NK-92 (cell line): Measurements from ENCODE around the gene TMPRSS11E.
"Not testable (repeated sequence)": the region's sequence is repeated elsewhere in the genome, so short reads cannot be mapped to it uniquely, and the experiment has no call there.

Source experiments
- DNase-seq: peaks from one replicate; lab custom pipeline; 2025; ENCODE audit not compliant: unreplicated experiment; lab: John Stamatoyannopoulos, UW

Gene TMPRSS11E, protein sequence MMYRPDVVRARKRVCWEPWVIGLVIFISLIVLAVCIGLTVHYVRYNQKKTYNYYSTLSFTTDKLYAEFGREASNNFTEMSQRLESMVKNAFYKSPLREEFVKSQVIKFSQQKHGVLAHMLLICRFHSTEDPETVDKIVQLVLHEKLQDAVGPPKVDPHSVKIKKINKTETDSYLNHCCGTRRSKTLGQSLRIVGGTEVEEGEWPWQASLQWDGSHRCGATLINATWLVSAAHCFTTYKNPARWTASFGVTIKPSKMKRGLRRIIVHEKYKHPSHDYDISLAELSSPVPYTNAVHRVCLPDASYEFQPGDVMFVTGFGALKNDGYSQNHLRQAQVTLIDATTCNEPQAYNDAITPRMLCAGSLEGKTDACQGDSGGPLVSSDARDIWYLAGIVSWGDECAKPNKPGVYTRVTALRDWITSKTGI

DNA sequence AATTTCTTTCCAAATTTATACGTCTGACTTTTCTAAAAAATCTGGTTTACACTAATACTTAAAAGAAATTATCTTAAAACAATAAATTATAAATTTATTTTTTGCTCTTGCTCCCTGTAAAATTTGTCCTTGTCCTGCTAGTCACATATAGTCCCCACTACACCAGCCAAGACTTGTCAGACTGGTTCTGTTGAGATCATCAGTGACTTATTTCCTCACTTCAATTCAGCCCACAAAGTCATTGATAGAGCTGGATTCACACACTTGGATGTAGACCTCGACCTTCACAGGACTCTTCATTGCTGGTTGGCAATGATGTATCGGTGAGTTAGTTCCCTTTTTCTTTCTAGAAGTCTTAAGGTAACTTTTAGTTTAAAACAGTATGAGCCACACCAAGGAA lies at the start of gene TMPRSS11E:
TSS of gene TMPRSS11E (plus strand) at position 263 of the 400 bp plus-strand sequence. CDS start at position 313, 50 bp downstream.
- no peak for DNase-seq

DNA sequence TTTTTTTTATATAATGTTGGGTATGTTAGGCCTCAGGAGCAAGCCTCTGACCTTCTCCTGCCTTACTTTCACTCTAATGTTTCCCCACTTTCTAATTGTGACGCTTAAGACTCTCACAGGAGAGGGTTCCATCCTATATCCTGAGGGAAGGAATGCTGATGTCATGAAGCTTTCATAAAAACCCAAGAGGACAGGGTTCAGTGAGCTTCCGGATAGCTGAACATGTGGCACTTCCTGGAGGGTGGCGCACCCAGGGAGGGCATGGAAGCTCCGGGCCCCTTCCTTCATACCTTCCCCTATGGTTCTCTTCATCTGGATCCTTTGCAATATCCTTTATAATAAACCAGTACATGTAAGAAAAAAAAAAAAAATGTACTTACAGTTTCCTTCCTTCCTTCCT lies 48.0 kb upstream of the TMPRSS11E start:
- no peak for DNase-seq

DNA sequence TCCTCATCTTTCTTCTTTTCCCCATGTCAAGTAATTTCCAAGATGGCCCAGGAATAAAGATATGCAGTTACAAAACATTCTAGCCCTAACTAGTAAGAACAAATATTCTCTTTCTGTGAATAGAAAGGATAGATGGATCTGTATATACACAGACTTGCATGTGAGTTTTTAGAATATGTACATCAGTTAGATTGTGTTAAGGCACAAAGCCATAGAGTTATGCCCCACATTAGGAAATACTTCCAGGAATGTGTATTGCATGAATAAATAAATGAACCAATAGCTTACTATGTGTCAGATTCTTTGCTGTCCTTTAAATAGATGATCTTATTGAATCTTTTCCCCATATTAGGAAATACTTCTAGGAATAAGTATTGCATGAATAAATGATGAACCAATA lies 46.0 kb upstream of the TMPRSS11E start:
- no peak for DNase-seq

DNA sequence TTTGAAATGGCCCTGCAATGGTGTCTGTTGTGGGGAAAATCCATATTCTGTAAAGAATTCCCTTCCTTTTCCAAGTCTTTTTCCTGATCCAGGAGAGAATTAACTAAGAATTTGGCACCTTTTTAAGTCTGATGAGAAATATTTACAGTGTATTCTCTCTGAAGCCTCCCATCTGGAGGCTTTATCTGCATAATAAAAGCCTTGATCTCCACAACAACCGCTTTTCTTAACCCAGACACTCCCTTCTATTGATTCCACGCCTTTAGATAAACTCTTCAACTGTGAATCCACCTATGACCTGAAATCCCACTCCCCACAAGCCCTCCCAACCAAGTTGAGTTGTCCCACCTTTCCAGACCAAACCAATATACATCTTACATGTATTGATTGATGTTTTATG lies 43.1 kb upstream of the TMPRSS11E start:
- DNase-seq = no peak

DNA sequence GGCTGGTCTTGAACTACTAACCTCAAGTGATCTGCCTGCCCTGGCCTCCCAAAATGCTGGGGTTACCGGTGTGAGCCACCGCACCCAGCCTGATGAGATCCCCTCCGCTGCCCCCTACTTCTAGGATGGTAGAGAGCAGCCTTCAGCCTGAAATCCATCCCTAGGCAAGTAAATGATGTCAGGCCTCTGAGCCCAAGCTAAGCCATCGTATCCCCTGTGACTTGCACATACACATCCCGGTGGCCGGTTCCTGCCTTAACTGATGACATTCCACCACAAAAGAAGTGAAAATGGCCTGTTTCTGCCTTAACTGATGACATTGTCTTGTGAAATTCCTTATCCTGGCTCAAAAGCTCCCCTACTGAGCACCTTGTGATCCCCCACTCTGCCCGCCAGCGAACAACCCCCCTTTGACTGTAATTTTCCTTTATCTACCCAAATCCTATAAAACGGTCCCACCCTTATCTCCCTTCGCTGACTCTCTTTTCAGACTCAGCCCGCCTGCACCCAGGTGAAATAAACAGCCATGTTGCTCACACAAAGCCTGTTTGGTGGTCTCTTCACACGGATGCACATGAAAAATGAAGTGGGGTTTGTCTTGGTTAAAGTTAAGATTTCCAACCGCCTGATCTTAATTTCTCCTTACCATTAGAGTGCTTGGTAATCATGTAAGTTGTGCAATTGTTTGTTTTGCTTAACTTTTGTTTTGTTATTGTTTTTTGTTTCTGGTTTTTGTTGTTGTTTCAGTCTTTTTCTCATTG lies 41.4 kb upstream of the TMPRSS11E start:
- not testable (repeated sequence) for DNase-seq

DNA sequence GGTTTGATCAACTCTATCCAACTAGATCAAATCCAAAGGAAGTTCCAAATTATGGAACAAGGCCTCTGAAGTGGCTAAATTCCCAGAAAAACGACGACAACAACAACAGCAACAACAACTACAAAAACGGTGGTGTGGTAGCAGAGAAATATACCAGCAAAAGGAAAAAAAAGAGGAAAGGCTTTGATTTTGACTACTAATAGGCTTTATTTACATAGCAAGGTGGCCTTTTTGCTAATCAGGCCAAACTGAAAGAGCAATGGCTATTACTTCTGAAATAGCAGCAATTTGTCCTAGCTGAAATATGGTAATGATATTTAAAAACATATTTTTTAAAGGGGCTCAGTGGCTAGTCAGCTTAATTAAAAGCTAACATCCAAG lies 40.8 kb upstream of the TMPRSS11E start:
- no peak for DNase-seq

DNA sequence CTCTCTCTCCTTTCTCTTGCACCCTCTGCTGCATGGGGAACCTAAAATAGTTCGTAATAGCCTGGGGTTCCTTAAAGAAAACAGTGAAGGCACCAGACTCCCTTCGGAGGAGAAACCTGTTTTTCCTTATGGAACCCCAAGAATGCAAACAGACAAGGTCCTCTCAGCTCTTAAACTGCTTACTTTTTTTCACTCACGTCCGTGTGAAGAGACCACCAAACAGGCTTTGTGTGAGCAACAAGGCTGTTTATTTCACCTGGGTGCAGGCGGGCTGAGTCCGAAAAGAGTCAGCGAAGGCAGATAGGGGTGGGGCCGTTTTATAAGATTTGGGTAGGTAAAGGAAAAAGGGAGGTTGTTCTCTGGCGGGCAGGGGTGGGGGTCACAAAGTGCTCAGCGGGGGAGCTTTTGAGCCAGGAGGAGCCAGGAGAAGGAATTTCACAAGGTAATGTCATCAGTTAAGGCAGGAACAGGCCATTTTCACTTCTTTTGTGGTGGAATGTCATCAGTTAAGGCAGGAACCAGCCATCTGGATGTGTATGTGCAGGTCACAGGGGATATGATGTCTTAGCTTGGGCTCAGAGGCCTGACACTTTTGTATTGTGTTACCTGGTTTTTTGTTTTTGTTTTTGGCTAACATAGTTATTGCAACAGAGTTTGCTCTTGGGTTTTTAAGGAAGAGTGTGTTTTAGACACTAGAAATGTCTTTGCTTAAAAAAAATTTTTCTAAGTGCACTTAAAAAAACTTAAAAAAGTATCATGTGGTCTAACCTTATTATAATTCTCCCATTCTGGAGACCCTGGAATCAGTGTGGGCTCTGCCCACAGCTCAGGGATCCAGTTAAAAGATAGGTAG lies 40.0 kb upstream of the TMPRSS11E start:
- not testable (repeated sequence) for DNase-seq

DNA sequence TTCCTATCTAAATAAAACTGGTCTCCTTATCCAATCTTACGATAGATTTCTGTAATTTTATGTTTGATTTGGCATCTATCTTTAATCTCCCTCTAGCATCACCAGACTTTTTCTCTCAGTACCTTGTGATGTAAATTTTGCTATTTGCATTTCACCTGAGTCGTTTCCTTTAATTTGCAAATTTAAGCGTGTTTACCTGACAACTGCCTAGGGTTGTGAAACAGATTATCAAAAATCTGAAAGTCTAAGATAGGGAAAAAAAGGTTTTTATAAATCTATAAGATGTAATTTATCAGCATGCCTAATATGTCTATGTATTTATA lies 39.4 kb upstream of the TMPRSS11E start:
- DNase-seq = no peak

DNA sequence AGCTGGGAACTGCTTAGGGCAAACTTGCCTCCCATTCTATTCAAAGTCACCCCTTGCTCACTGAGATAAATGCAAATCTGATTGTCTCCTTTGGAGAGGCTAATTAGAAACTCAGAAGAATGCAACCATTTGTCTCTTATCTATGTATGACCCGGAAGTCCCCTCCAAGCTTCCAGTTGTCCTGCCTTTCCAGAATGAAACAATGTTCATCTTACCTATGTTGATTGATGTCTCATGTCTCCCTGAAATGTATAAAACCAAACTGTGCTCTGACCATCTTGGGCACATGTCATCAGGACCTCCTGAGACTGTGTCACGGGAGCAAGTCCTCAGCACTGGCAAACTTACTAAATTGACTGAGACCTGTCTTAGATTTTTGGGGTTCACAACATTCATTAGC lies 37.1 kb upstream of the TMPRSS11E start:
- DNase-seq = no peak

DNA sequence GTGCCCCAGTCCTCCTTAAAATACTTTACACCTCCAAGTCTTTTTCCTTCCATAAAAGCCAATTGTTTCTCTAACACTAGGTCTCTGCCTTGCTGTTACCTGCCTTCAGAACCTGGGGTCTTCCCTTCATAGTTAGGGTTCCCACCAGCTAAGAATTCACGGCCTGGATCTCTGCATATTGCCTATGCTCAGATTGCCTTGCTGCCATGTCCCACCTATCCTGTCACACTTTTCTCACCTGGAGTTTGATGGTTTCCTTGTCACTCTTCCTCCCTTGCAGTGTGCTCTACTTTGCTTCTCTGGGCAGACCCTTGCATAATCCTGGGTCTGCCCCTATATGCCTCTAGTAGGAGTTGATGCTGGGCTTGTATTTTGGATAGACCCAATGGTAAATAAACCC lies 36.6 kb upstream of the TMPRSS11E start:
- no peak for DNase-seq

DNA sequence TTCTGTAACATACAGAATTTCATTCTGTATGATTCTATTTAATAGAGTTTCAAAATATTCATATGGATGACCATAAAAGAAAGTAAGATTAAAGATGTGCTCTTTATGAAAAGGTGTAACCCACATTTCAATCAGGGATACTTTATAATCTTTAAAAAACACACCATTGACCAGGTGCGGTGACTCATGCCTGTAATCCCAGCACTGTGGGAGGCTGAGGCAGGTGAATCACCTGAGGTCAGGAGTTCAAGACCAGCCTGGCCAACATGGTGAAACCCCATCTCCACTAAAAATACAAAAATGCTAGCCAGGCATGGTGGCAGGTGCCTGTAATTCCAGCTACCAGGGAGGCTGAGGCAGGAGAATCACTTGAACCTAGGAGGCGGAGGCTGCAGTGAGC lies 35.2 kb upstream of the TMPRSS11E start:
- DNase-seq = not testable (repeated sequence)

DNA sequence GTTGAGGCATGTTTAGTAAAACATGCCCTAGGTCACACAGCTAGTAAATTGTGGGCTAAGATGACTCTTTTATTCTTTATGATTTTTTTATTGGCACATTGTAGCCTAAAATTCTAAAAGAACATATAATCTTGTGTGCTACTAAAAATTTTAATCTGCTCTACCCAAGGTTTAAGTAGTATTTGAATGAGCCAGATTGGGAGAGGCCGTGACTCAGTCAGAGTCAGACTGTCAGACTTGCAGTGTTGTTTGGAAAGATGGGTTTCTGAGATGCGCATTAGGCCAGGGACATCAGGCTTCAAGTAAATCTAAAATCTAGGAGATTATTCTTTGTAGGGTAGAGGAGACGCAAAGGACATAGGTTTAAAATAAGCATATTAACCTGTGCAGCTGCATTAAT lies 30.7 kb upstream of the TMPRSS11E start:
- no peak for DNase-seq

DNA sequence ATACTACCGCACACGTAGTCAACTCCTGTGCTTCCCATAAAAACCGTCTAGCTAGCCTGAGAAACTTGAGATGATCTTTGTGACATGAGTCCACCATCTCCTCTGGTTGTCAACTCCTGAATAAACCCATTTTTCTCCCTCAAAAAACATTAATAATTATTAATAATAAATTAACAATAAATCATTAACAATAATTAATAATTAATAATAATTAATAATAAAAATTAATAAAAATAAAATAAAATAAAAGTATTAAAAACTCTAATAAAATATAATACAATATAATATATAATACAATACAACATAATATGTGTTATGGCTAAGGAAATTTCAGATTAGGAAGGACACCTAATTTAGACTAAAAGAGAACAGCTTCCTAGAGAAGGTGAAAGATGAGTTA lies 20.7 kb upstream of the TMPRSS11E start:
- DNase-seq = no peak

DNA sequence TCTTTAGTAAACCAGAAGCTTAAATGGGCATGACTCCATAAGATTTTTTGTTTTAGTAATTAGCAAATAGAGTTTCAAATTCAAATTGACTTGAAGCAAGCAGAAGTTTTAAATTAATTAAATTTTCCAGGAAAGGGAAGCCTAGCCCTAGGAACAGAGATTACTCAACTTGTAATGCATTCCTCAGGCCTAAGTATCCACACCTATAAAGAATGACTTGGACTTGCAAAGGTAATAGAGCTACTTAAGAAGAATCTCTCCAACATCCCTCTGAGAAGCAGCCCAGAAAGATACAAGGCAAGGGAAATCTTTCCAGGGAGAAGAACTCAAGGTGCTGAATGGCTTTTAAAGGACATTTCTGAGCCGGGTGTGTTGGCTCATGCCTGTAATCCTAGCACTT lies 16.9 kb upstream of the TMPRSS11E start:
- no peak for DNase-seq

DNA sequence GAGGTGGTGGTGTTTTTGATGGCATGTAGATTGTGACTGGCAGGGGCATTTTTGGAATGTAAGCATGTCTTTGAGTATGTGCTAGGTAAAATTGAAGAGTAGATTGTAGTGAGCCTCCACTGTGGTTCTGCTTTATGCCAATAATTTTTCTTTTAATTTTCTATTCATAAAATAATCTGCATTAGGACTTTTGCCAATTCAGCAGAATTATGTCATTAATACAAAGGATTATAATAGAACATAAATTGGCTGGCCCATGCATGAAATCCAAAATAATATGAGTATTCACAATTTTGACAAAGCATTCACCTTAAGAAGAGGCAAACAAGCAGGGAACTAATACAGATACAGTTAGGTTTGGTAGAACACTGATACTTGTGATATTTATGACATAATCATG lies 14.9 kb upstream of the TMPRSS11E start:
- DNase-seq = no peak

DNA sequence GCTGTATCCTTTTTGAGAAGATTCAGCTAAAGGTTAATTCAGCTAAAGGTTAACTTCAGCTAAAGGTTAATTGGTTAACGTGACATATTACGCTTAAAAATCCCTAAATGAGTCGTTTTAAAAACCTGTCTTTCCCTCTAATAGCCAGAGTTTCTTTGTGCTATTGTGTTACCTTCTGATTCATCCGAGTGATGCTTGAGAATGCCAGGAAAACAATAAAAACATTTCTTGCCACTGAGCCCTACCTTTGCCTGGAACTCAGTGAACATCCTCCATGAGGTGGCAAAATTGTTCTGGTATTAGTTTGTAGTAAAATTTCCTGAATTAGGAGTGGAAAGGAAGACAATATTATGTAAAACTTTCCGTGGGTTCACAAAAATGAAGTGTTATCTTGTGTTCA lies 13.7 kb upstream of the TMPRSS11E start:
- no peak for DNase-seq

DNA sequence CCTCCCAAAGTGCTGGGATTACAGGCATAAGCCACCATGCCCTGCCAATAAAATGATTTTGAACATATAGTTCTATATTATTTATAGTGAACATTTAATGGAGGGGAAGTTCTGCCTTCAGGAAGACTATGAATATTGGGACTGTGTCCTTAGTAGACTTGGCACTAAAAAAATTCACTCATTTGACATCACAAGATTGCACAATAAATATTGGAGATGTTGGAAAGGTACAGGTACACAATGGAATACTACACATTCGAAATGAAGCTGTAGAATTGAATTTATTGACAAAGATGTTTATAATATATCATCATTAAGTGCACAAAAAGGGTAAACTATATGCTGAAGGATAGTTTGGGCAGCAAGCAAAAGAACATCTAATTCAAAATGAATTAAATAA lies 13.0 kb upstream of the TMPRSS11E start:
- no peak for DNase-seq

DNA sequence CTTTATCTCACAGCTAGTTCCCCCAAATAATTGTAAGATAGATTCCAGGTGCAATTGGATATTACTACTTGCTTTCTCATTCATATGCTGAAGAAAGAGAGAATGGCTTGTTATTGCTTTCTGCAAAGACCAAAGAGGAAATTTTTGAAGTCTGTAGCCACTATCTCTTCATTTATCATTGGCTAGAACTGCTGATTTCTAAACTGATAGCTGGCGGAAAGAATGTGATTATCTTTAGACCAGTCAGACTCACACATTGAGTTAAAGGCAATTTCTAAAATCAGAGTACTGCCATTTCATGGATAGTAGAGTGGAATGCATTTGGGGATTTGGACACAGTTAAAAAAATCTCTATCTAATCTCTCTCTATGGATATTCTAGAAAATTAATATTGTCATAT lies 12.4 kb upstream of the TMPRSS11E start:
- DNase-seq = no peak

DNA sequence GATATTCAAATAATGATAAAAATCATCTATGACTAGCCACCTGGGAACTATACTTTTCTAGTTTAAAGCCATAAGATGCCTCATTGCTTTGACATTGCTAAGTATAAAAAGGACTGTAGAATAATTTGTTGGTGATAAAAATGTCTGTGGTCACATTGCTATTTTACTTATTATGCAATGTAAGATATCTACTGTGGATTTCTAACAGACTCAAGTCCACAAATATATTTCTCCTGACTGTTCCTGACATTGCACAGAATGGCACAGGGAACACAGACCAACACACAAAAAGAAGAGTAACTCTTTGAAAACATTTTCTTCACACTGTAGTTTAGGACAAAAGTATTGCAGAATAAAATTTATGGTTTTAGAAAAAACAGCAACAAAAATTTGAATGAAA lies 2.2 kb upstream of the TMPRSS11E start:
- DNase-seq = no peak

DNA sequence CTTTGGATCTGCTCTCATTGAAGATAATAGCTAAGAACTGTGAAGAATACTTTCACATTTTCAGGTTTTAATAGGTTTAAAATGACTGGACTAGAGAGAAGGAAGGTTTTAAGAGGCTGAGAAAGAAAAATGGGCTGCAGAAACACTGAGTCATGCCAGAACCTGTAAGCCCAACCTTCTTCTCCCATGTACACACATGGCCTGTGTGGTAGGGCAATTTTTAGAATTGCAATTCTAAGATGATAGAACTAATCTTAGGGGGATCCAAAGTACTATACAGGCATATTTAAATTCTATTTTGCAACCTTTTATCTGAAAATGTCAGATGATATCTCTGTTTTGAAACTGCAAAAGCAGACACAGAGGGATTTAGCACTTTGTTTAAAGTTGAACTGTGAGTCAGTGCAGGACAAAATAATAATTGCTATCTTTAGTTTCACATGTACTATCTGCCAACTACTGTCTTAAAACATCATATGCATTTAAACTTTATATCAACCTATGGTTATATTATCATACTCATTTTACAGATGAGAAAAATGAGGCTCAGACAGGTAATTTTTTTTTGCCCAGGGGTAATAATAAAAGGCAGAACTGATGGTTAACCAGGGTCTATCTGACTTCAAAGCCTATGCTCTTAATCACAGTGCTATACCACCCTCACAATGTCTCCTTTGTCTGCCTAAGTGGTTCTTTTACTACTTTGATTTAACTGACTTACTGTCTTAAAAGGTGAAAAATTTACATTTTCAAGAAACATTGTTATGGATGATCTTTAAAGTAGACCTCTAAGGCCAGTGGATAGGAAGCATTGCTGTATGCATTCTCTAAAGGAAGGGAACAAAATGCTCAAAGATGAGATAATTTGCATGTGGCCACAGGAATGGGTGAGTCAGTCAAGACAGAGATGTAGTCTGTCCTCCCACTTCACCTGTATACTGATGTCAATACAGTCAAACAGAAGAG lies 4.3 kb downstream of the TMPRSS11E start:
- no peak for DNase-seq

DNA sequence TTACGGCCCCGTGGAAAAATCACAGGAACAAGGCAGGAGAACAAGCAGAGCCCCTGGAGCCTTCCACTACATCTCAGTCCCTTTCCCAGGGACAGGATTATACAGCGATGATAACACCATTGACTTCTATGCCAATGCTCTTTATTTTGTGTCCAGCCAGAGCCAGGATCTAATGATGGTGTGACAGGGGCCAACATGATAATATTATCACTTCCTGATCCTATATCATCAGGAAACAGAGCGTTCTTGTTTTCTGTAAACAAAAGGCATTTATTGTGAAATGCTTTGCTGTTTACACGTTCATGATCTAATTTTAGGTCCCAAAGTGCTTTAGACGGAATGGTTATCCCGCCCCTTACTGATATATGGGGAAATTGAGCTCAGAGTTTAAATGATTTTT lies 12.8 kb downstream of the TMPRSS11E start:
- no peak for DNase-seq
